ENCODE data around the gene ACOT11.

GRCh38 chr1:54499360-54500106 is 48.5 kb upstream of the ACOT11 start:
- no peak for TF ChIP-seq TAF1 (IDR thresholded peaks at IDR 0.05; ENCODE audit: low read depth)
- no peak for TF ChIP-seq REST (IDR thresholded peaks at IDR 0.05; ENCODE audit: low read depth)
- TF ChIP-seq, protein P1, sequence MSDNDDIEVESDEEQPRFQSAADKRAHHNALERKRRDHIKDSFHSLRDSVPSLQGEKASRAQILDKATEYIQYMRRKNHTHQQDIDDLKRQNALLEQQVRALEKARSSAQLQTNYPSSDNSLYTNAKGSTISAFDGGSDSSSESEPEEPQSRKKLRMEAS (IDR thresholded peaks at IDR 0.05), result no peak
- TF ChIP-seq CREB1 (IDR thresholded peaks at IDR 0.05; ENCODE audit: low read depth), result no peak
